ENCODE results near the gene VAV2. TPM values are rescaled to one million over a fixed set of nuclear protein-coding genes. Genes with fewer than 3 reads are reported as not detected.
A peak's percentile ranks its signal among the peaks of the same experiment; 100 is the strongest.

Gene VAV2
- total RNA-seq, 3 donors from 2014 or later (not counting 1 experiment from before 2014, with no cell fraction given), result 3.9 to 5.1 (median 4.8) TPM

GRCh38 chr9:133715866-133716563 is 276.1 kb downstream of the VAV2 start:
- no peaks in the 10 kb centered on the region for H3K27me3 Mint-ChIP-seq (ENCODE audit: low read depth in 2 of 2)
- H3K4me1 Mint-ChIP-seq, result no peaks in the 10 kb centered on the region
- H3K27ac Mint-ChIP-seq, result no peak overlapping the region
- DNase-seq, result peak in 1 of 2 donors; percentile 70
- Histone ChIP-seq H3K27ac (ENCODE audit: low read length) (no peak overlapping the region), H3K36me3 (ENCODE audit: control insufficient read depth, insufficient read depth, low read length) (no peaks in the 10 kb centered on the region), H3K9me3 (ENCODE audit: control insufficient read depth, insufficient read depth, low read length) (no peaks in the 10 kb centered on the region), H3K4me3 (ENCODE audit: low read length) (no peak overlapping the region), H3K27me3 (ENCODE audit: control insufficient read depth, insufficient read depth, low read length) (no peaks in the 10 kb centered on the region), H3K4me1 (ENCODE audit: control insufficient read depth, insufficient read depth, low read length) (no peaks in the 10 kb centered on the region)
- H3K36me3 Mint-ChIP-seq, result no peaks in the 10 kb centered on the region
- intact Hi-C loops (cut with micrococcal nuclease), result no loop called here
- 80% methylated on average over 21 of the region's 21 CpGs for WGBS (ENCODE audit: insufficient coverage)
- H3K9me3 Mint-ChIP-seq, result no peaks in the 10 kb centered on the region
- TF ChIP-seq, protein P1, sequence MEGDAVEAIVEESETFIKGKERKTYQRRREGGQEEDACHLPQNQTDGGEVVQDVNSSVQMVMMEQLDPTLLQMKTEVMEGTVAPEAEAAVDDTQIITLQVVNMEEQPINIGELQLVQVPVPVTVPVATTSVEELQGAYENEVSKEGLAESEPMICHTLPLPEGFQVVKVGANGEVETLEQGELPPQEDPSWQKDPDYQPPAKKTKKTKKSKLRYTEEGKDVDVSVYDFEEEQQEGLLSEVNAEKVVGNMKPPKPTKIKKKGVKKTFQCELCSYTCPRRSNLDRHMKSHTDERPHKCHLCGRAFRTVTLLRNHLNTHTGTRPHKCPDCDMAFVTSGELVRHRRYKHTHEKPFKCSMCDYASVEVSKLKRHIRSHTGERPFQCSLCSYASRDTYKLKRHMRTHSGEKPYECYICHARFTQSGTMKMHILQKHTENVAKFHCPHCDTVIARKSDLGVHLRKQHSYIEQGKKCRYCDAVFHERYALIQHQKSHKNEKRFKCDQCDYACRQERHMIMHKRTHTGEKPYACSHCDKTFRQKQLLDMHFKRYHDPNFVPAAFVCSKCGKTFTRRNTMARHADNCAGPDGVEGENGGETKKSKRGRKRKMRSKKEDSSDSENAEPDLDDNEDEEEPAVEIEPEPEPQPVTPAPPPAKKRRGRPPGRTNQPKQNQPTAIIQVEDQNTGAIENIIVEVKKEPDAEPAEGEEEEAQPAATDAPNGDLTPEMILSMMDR (IDR thresholded peaks at IDR 0.05), result no peak
- no peak for ATAC-seq
- H3K4me3 Mint-ChIP-seq, result no peak overlapping the region

DNA sequence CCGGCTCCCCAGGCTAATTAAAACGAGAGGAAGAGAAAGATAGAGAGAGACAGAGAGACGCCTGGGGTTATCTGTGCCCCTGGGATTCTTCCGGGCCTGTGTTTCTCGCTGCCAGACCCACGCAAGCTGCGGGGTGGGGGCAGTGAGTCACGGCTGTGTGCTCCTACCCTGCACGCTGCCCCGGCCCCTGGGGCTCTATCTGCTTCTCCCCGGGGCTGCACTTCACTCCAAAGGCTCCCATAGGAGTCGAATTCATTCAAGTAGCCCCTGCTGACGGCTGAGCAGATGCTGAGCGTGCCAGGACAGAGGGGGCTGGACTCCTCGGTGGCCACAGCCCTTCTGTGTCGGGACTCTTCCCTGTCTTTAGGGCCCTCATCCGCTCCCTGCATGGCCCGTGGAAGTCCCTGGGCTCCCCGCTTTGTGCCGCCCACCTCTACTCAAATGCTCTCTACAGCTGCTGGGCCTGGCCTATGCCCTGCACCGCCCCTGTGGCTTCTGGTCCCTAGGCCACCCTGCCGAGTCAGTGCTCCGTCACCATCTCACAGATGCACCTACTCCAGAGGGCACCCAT is 276.7 kb downstream of the VAV2 start:
- no peaks in the 10 kb centered on the region for H3K4me1 ChIP-seq (ENCODE audit: control insufficient read depth, insufficient read depth, low read length)
- no peak overlapping the region for H3K4me3 Mint-ChIP-seq
- H3K9me3 Mint-ChIP-seq, result no peaks in the 10 kb centered on the region
- no peaks in the 10 kb centered on the region for H3K36me3 ChIP-seq (ENCODE audit: control insufficient read depth, insufficient read depth, low read length)
- intact Hi-C loops (cut with micrococcal nuclease), result no loop called here
- no peak for DNase-seq
- no peaks in the 10 kb centered on the region for H3K36me3 Mint-ChIP-seq
- ATAC-seq, result no peak
- TF ChIP-seq, protein P1 (IDR thresholded peaks at IDR 0.05), result no peak
- no peaks in the 10 kb centered on the region for H3K4me1 Mint-ChIP-seq
- H3K27me3 ChIP-seq (ENCODE audit: control insufficient read depth, insufficient read depth, low read length), result no peaks in the 10 kb centered on the region
- H3K9me3 ChIP-seq (ENCODE audit: control insufficient read depth, insufficient read depth, low read length), result no peaks in the 10 kb centered on the region
- no peak overlapping the region for H3K27ac ChIP-seq (ENCODE audit: low read length)
- H3K4me3 ChIP-seq (ENCODE audit: low read length), result no peak overlapping the region
- H3K27me3 Mint-ChIP-seq (ENCODE audit: low read depth in 2 of 2), result no peaks in the 10 kb centered on the region
- no peak overlapping the region for H3K27ac Mint-ChIP-seq
- WGBS (ENCODE audit: insufficient coverage), result 86% methylated on average over 23 of the region's 23 CpGs

DNA sequence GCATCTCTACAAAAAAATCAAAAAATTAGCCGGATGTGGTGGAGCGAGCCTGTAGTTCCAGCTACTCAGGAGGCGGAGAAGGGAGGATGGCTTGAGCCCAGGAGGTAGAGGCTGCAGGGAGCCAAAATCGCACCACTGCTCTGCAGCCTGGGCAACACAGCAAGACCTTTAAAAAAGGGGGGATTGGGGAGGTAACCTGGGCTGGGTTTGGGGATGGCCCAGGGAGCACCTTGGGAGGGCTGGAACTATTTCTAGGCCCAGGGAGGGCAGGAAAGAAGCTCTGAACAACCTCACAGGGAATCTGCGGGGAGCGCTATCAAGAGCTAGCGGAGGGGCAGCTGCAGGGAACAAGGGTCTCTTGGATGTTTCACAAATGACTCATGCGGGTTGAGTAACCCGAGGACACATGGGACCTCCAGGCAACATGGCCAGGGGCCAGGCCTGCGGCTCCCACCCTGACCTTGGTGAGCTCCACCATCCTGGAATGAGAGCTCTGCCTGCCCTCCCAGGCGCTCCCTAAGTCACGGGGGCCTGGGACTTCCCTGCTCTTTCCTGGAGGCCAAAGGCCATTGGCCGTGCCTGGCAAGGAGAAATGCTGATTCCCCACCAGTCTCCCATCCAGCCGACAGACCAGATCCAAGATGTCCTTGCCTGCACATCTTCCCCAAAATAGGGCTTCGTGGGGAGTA is 277.4 kb downstream of the VAV2 start:
- Histone ChIP-seq H3K27ac (ENCODE audit: low read length) (no peak overlapping the region), H3K9me3 (ENCODE audit: control insufficient read depth, insufficient read depth, low read length) (no peaks in the 10 kb centered on the region), H3K27me3 (ENCODE audit: control insufficient read depth, insufficient read depth, low read length) (no peaks in the 10 kb centered on the region), H3K36me3 (ENCODE audit: control insufficient read depth, insufficient read depth, low read length) (no peaks in the 10 kb centered on the region), H3K4me3 (ENCODE audit: low read length) (no peak overlapping the region), H3K4me1 (ENCODE audit: control insufficient read depth, insufficient read depth, low read length) (peaks cover 1% of the 10 kb centered on the region)
- H3K27ac Mint-ChIP-seq, result no peak overlapping the region
- H3K9me3 Mint-ChIP-seq, result no peaks in the 10 kb centered on the region
- ATAC-seq (no peak), DNase-seq (no peak)
- intact Hi-C loops (cut with micrococcal nuclease), result no loop called here
- no peaks in the 10 kb centered on the region for H3K27me3 Mint-ChIP-seq (ENCODE audit: low read depth in 2 of 2)
- TF ChIP-seq, protein P1 (IDR thresholded peaks at IDR 0.05), result no peak
- no peaks in the 10 kb centered on the region for H3K36me3 Mint-ChIP-seq
- no peaks in the 10 kb centered on the region for H3K4me1 Mint-ChIP-seq
- 95% methylated on average over 15 of the region's 15 CpGs for WGBS (ENCODE audit: insufficient coverage)
- no peak overlapping the region for H3K4me3 Mint-ChIP-seq
